Left lung (tissue), 10 donors: ENCODE results near the gene MGRN1. TPM values are rescaled to one million over a fixed set of nuclear protein-coding genes. Genes with fewer than 3 reads are reported as not detected.

Experiments
- ATAC-seq: fragments of 200-7000 bp; cut with Tn5 transposase; one replicate; pipeline ENCODE4 v1.9.1; 2020; ENCODE audit warnings: moderate library complexity
- DNase-seq, 4 donors: peaks; one replicate each; pipeline ENCODE4 v3.0.0-alpha.2; 2013 to 2020
- H3K27ac ChIP-seq, 2 donors: fragments of 200-600 bp; sonication (generic) in 1 of 2; one replicate each; pipeline versions ENCODE4 v1.5.0 to v1.8.0; 2020 to 2021
- H3K27me3 ChIP-seq, 2 donors: fragments of 200-600 bp; sonication (generic) in 1 of 2; one replicate each; pipeline versions ENCODE4 v1.5.0 to v1.8.0; 2020 to 2021
- H3K36me3 ChIP-seq, 2 donors: fragments of 200-600 bp; sonication (generic) in 1 of 2; one replicate each; pipeline versions ENCODE4 v1.5.0 to v1.8.0; 2020 to 2021
- H3K4me1 ChIP-seq, 2 donors: fragments of 200-600 bp; one replicate each; pipeline ENCODE4 v1.8.0; 2021
- H3K4me3 ChIP-seq, 2 donors: fragments of 200-600 bp; sonication (generic) in 1 of 2; one replicate each; pipeline versions ENCODE4 v1.5.0 to v1.8.0; 2020 to 2021; ENCODE audit warnings: mild to moderate bottlenecking in 1 of 2
- H3K9me3 ChIP-seq, 2 donors: fragments of 200-600 bp; sonication (generic) in 1 of 2; one replicate each; pipeline versions ENCODE4 v1.5.0 to v1.8.0; 2020 to 2021
- CTCF ChIP-seq, 2 donors: fragments of 200-600 bp; sonication (generic) in 1 of 2; IDR thresholded peaks; one replicate each; pipeline versions ENCODE4 v1.5.0 to v1.8.0; 2021; ENCODE audit warnings: antibody characterized with exemption in 2 of 2
- intact Hi-C, 2 donors: fragments of 100-400 bp; cut with DNase I; formaldehyde crosslinking; loops; one replicate each; pipeline versions ENCODE4 v1.11.2 to v1.14.2; 2022
- polyA plus RNA-seq, 6 donors: library from polyadenylated mRNA; unstranded; fragments of 120-200 nt; gene quantifications; one replicate each; pipeline ENCODE4 v1.2.1, GENCODE V29; 2013; ENCODE audit not compliant: insufficient read length in 6 of 6
- total RNA-seq, 2 donors: library from RNA; stranded (reverse); fragmentation: NEBNext Ultra II Directional; extraction: Animal tissue kit (Norgen Biotek cat#: 25700); gene quantifications; one replicate each; pipeline ENCODE4 v1.2.1, GENCODE V29; 2021
- donor health status: DM: no; HTN: yes; CAD: no.
- donor health status: DM: no; HTN: no; CAD: no.

MGRN1 gene
- total and polyA plus RNA-seq, 8 donors, result 56.9 to 98.1 (median 69.4) TPM

- Histone ChIP-seq H3K27ac (peak overlapping the region in 1 of 2 donors; percentile 33), H3K4me1 (peaks cover 4 to 42% of the 10 kb centered on the region in 2 donors), H3K9me3 (no peaks in the 10 kb centered on the region), H3K4me3 (no peak overlapping the region), H3K36me3 (peaks cover 0 to 63% of the 10 kb centered on the region in 2 donors), H3K27me3 (no peaks in the 10 kb centered on the region)
- ATAC-seq, result no peak
- intact Hi-C loops, result no loop called here
- peak in 1 of 4 donors; percentile 71 for DNase-seq
- no peak for TF ChIP-seq CTCF (IDR thresholded peaks at IDR 0.05)
Observed at GRCh38 chr16:4675864-4676786, 51.5 kb downstream of the MGRN1 start.

GRCh38 chr16:4676831-4677230 is 52.2 kb downstream of the MGRN1 start:
- Histone ChIP-seq H3K36me3 (peaks cover 0 to 63% of the 10 kb centered on the region in 2 donors), H3K9me3 (no peaks in the 10 kb centered on the region)

GRCh38 chr16:4677390-4677789 is 52.8 kb downstream of the MGRN1 start:
- intact Hi-C loops, result no loop called here
- ATAC-seq (peak; percentile 54), DNase-seq (peak in 2 of 4 donors; percentile 71 to 81)
- H3K4me3 ChIP-seq, result no peak overlapping the region
- no peaks in the 10 kb centered on the region for H3K9me3 ChIP-seq
- peak overlapping the region; percentile 13 to 33 for H3K27ac ChIP-seq
- no peaks in the 10 kb centered on the region for H3K27me3 ChIP-seq
- no peak for TF ChIP-seq CTCF (IDR thresholded peaks at IDR 0.05)
- H3K4me1 ChIP-seq, result peaks cover 4 to 53% of the 10 kb centered on the region in 2 donors
- H3K36me3 ChIP-seq, result peaks cover 0 to 63% of the 10 kb centered on the region in 2 donors

More at GRCh38 chr16:4676831-4677230, 52.2 kb downstream of the MGRN1 start:
- H3K4me3 ChIP-seq, result no peak overlapping the region
- H3K27ac ChIP-seq, result peak overlapping the region; percentile 13 to 33
- intact Hi-C loops, result no loop called here
- no peak for TF ChIP-seq CTCF (IDR thresholded peaks at IDR 0.05)
- peaks cover 4 to 49% of the 10 kb centered on the region in 2 donors for H3K4me1 ChIP-seq
- H3K27me3 ChIP-seq, result no peaks in the 10 kb centered on the region
- ATAC-seq (no peak), DNase-seq (no peak)

GRCh38 chr16:4677994-4678393 is 53.4 kb downstream of the MGRN1 start:
- ATAC-seq (no peak), DNase-seq (peak in 1 of 4 donors; percentile 60)
- no peak for TF ChIP-seq CTCF (IDR thresholded peaks at IDR 0.05)
- Histone ChIP-seq H3K36me3 (peaks cover 0 to 63% of the 10 kb centered on the region in 2 donors), H3K27me3 (no peaks in the 10 kb centered on the region), H3K4me1 (peaks cover 4 to 59% of the 10 kb centered on the region in 2 donors), H3K27ac (no peak overlapping the region), H3K4me3 (no peak overlapping the region), H3K9me3 (no peaks in the 10 kb centered on the region)
- intact Hi-C loops, result no loop called here

- intact Hi-C loops, result no loop called here
- H3K27ac ChIP-seq, result peak overlapping the region; percentile 88 to 91
- peaks cover 0 to 63% of the 10 kb centered on the region in 2 donors for H3K36me3 ChIP-seq
Observed at GRCh38 chr16:4678596-4678995, 54.0 kb downstream of the MGRN1 start.

More at GRCh38 chr16:4678596-4678995, 54.0 kb downstream of the MGRN1 start:
- no peaks in the 10 kb centered on the region for H3K27me3 ChIP-seq
- ATAC-seq (no peak), DNase-seq (no peak)
- no peak overlapping the region for H3K4me3 ChIP-seq
- H3K4me1 ChIP-seq, result peaks cover 4 to 61% of the 10 kb centered on the region in 2 donors
- no peak for TF ChIP-seq CTCF (IDR thresholded peaks at IDR 0.05)
- no peaks in the 10 kb centered on the region for H3K9me3 ChIP-seq
